MCF 10A (cell line): ENCODE measurements around the gene SLC38A8. TPM values are rescaled to one million over a fixed set of nuclear protein-coding genes. Genes with fewer than 3 reads are reported as not detected.

Experiments used
- BruUV-seq: library from RNA; stranded (reverse); fragments of 400-500 nt; replicated peaks from 2 replicates; lab custom pipeline; 2021; lab: Mats Ljungman, UMichigan
- CTCF ChIA-PET: fragments of 300-600 bp; sonication (Branson Sonifier 250); formaldehyde crosslinking; extraction: SDS; loops from one replicate; lab custom pipeline; 2021; ENCODE audit warnings: antibody characterized with exemption, inconsistent platforms; lab: Yijun Ruan, JAX
- POLR2A ChIA-PET: fragments of 300-600, 350-650 bp; sonication (Branson Sonifier 250); formaldehyde crosslinking; extraction: SDS; loops from one replicate; lab custom pipeline; 2020; ENCODE audit warnings: antibody characterized with exemption, inconsistent platforms; lab: Yijun Ruan, JAX
- DNase-seq: peaks from one replicate; pipeline ENCODE4 v3.0.0-alpha.2; 2018; ENCODE audit not compliant: unreplicated experiment
- H3K27ac Mint-ChIP-seq: one replicate; pipeline ENCODE4 v1.8.0; 2022; ENCODE audit warnings: mild to moderate bottlenecking, low read depth, mixed read lengths; ENCODE audit not compliant: unreplicated experiment
- H3K27me3 Mint-ChIP-seq: one replicate; pipeline ENCODE4 v1.8.0; 2022; ENCODE audit warnings: mixed read lengths; ENCODE audit not compliant: insufficient read depth, unreplicated experiment
- H3K36me3 Mint-ChIP-seq: one replicate; pipeline ENCODE4 v1.8.0; 2022; ENCODE audit warnings: mild to moderate bottlenecking, moderate library complexity, mixed read lengths; ENCODE audit not compliant: insufficient read depth, unreplicated experiment
- H3K4me1 Mint-ChIP-seq: one replicate; pipeline ENCODE4 v1.8.0; 2022; ENCODE audit warnings: mixed read lengths; ENCODE audit not compliant: insufficient read depth, unreplicated experiment
- H3K4me3 Mint-ChIP-seq: one replicate; pipeline ENCODE4 v1.8.0; 2022; ENCODE audit warnings: mild to moderate bottlenecking, moderate library complexity, mixed read lengths; ENCODE audit not compliant: unreplicated experiment
- H3K9me3 Mint-ChIP-seq: one replicate; pipeline ENCODE4 v1.8.0; 2022; ENCODE audit warnings: mixed read lengths; ENCODE audit not compliant: unreplicated experiment
- CTCF ChIP-seq: fragments of 200-600 bp; IDR thresholded peaks from one replicate; pipeline ENCODE4 v1.8.0; 2022; ENCODE audit warnings: antibody characterized with exemption, mild to moderate bottlenecking; ENCODE audit not compliant: unreplicated experiment
- intact Hi-C: fragments of 100-400 bp; cut with micrococcal nuclease; formaldehyde crosslinking; loops from 2 replicates; pipeline ENCODE4 v1.14.1; 2022
- total RNA-seq: library from RNA; stranded (reverse); gene quantifications from 2 replicates; pipeline ENCODE4 v1.2.3, GENCODE V29; 2022

SLC38A8 gene
- total RNA-seq, 1 experiment from 2014 or later = not detected

GRCh38 chr16:84005391-84005790 is 37.2 kb downstream of the SLC38A8 start:
- H3K9me3 Mint-ChIP-seq = no peaks in the 10 kb centered on the region
- peaks cover 18% of the 10 kb centered on the region for H3K27me3 Mint-ChIP-seq
- no peak overlapping the region for H3K4me3 Mint-ChIP-seq
- no TSS peak for BruUV-seq
- H3K36me3 Mint-ChIP-seq = peaks cover 5% of the 10 kb centered on the region
- CTCF ChIA-PET = no interaction called here
- no peak overlapping the region for H3K27ac Mint-ChIP-seq
- no peak for TF ChIP-seq CTCF
- intact Hi-C loops = no loop called here
- H3K4me1 Mint-ChIP-seq = no peaks in the 10 kb centered on the region
- POLR2A ChIA-PET = interaction anchor here (0.9 kb wide), 1 partner anchor 10 kb away, joined by 3 read pairs; no protein-coding TSS in a partner anchor
- DNase-seq = no peak

GRCh38 chr16:84004442-84004841 is 38.2 kb downstream of the SLC38A8 start:
- BruUV-seq = no TSS peak
- H3K27me3 Mint-ChIP-seq = peaks cover 18% of the 10 kb centered on the region
- no peak overlapping the region for H3K27ac Mint-ChIP-seq
- H3K36me3 Mint-ChIP-seq = no peaks in the 10 kb centered on the region
- ChIA-PET CTCF (no interaction called here), POLR2A (no interaction called here)
- no peak for TF ChIP-seq CTCF
- no peak overlapping the region for H3K4me3 Mint-ChIP-seq
- intact Hi-C loops = no loop called here
- H3K9me3 Mint-ChIP-seq = no peaks in the 10 kb centered on the region
- H3K4me1 Mint-ChIP-seq = no peaks in the 10 kb centered on the region
- no peak for DNase-seq

- CTCF ChIA-PET = interaction anchor here (1.6 kb wide), 1 partner anchor 75 kb away, joined by 3 read pairs; no protein-coding TSS in a partner anchor
These were observed 39.6 kb downstream of the SLC38A8 start for GRCh38 chr16:84003038-84003437.

GRCh38 chr16:84001726-84002125 is 40.9 kb downstream of the SLC38A8 start:
- Mint-ChIP-seq H3K36me3 (no peaks in the 10 kb centered on the region), H3K4me1 (no peaks in the 10 kb centered on the region), H3K27me3 (peaks cover 18% of the 10 kb centered on the region), H3K4me3 (no peak overlapping the region), H3K9me3 (no peaks in the 10 kb centered on the region), H3K27ac (no peak overlapping the region)
- ChIA-PET POLR2A (no interaction called here), CTCF (interaction anchor here (0.6 to 1.6 kb wide), 2 partner anchors 41 to 74 kb away, joined by 3 read pairs; partner anchors contain the start of gene SLC38A8)
- BruUV-seq = no TSS peak
- intact Hi-C loops = no loop called here
- no peak for TF ChIP-seq CTCF
- DNase-seq = no peak

More at GRCh38 chr16:84003038-84003437, 39.6 kb downstream of the SLC38A8 start:
- Mint-ChIP-seq H3K27ac (no peak overlapping the region), H3K9me3 (no peaks in the 10 kb centered on the region), H3K36me3 (no peaks in the 10 kb centered on the region), H3K4me1 (no peaks in the 10 kb centered on the region), H3K4me3 (no peak overlapping the region), H3K27me3 (peaks cover 18% of the 10 kb centered on the region)
- TF ChIP-seq CTCF = no peak
- no peak for DNase-seq
- intact Hi-C loops = no loop called here
- no TSS peak for BruUV-seq
- POLR2A ChIA-PET = no interaction called here
